ENCODE data around the gene STK11.

The STK11 gene

GRCh38 chr19:1226522-1227303, 21.1 kb downstream of the STK11 start:
- no peak for DNase-seq

- no peak for DNase-seq
These were observed 21.9 kb downstream of the STK11 start for GRCh38 chr19:1227304-1228054.

- DNase-seq = no peak
These were observed 22.8 kb downstream of the STK11 start for GRCh38 chr19:1228161-1228957.

- no peak for DNase-seq
These were observed 23.7 kb downstream of the STK11 start for GRCh38 chr19:1229056-1229923.

- no peak for DNase-seq
These were observed 24.6 kb downstream of the STK11 start for GRCh38 chr19:1229924-1230782.

- no peak for DNase-seq
These were observed 25.4 kb downstream of the STK11 start for GRCh38 chr19:1230783-1231489.

GRCh38 chr19:1231729-1232637, 26.4 kb downstream of the STK11 start:
- DNase-seq = no peak

- DNase-seq = no peak
These were observed 27.1 kb downstream of the STK11 start for GRCh38 chr19:1232652-1233072.

- DNase-seq = no peak
These were observed 27.6 kb downstream of the STK11 start for GRCh38 chr19:1233115-1233667.

GRCh38 chr19:1234051-1234954, 28.7 kb downstream of the STK11 start:
- no peak for DNase-seq

- no peak for DNase-seq
These were observed 29.4 kb downstream of the STK11 start for GRCh38 chr19:1234955-1235380.

GRCh38 chr19:1235625-1236538, 30.3 kb downstream of the STK11 start:
- DNase-seq = peak; percentile 34

- DNase-seq = peak; percentile 79
These were observed 31.0 kb downstream of the STK11 start for GRCh38 chr19:1236576-1236975.

GRCh38 chr19:1237027-1237659, 31.6 kb downstream of the STK11 start:
- peak; percentile 51 for DNase-seq

- peak; percentile 77 for DNase-seq
These were observed 32.3 kb downstream of the STK11 start, which contains the start of gene CBARP for GRCh38 chr19:1237754-1238368. Gene CBARP, minus strand, starts transcription at chr19:1238005. Its CDS starts 1,905 bp downstream, at chr19:1236100.
